ENCODE measurements around the gene ARHGEF19. TPM values are rescaled to one million over a fixed set of nuclear protein-coding genes. Genes with fewer than 3 reads are reported as not detected.
A peak's percentile ranks its signal among the peaks of the same experiment; 100 is the strongest.
"Not testable (repeated sequence)": the region's sequence is repeated elsewhere in the genome, so short reads cannot be mapped to it uniquely, and the experiment has no call there.

ARHGEF19 gene
- total and polyA plus RNA-seq, 12 donors: 4.8 to 46.2 (median 22.1) TPM

- 11 to 48% (median 30%) methylated on average over 6 to 46 of the region's 46 CpGs for WGBS, 4 donors
- intact Hi-C loops (cut with DNase I): no loop called here
- Histone ChIP-seq H3K9me3 (replicated peaks in 1 of 3) (no peaks in the 10 kb centered on the region), H3K4me1 (replicated peaks in 1 of 2) (peaks cover 0 to 13% of the 10 kb centered on the region in 2 donors), H3K4me3 (peak overlapping the region in 2 of 4 donors; percentile 5 to 54), H3K27me3 (no peaks in the 10 kb centered on the region), H3K36me3 (replicated peaks in 1 of 2) (no peaks in the 10 kb centered on the region), H3K27ac (peak overlapping the region in 1 of 5 donors; percentile 31)
- peak; percentile 84 to 90 (median 86) for DNase-seq
- no peak for TF ChIP-seq CTCF (IDR thresholded peaks at IDR 0.05)
- peak in 1 of 2 donors; percentile 67 for TF ChIP-seq POLR2A (IDR thresholded peaks at IDR 0.05)
Measured at GRCh38 chr1:16226490-16227179, 14.2 kb upstream of the ARHGEF19 start.

GRCh38 chr1:16226129-16226489 is 13.7 kb upstream of the ARHGEF19 start:
- H3K36me3 ChIP-seq (replicated peaks in 1 of 2): no peaks in the 10 kb centered on the region
- no peaks in the 10 kb centered on the region for H3K9me3 ChIP-seq (replicated peaks in 1 of 3)
- 89 to 98% (median 95%) methylated on average over 7 of the region's 7 CpGs for WGBS, 4 donors
- H3K27ac ChIP-seq: peak overlapping the region in 1 of 5 donors; percentile 31
- TF ChIP-seq POLR2A (IDR thresholded peaks at IDR 0.05): no peak
- no peak for TF ChIP-seq CTCF (IDR thresholded peaks at IDR 0.05)
- intact Hi-C loops (cut with DNase I): no loop called here
- H3K4me1 ChIP-seq (replicated peaks in 1 of 2): peaks cover 0 to 13% of the 10 kb centered on the region in 2 donors
- DNase-seq: no peak
- no peaks in the 10 kb centered on the region for H3K27me3 ChIP-seq
- peak overlapping the region in 1 of 4 donors; percentile 54 for H3K4me3 ChIP-seq

GRCh38 chr1:16224472-16224871 is 12.0 kb upstream of the ARHGEF19 start:
- Histone ChIP-seq H3K4me3 (no peak overlapping the region), H3K27ac (no peak overlapping the region), H3K36me3 (replicated peaks in 1 of 2) (no peaks in the 10 kb centered on the region), H3K27me3 (no peaks in the 10 kb centered on the region), H3K9me3 (replicated peaks in 1 of 3) (no peaks in the 10 kb centered on the region), H3K4me1 (replicated peaks in 1 of 2) (peaks cover 0 to 13% of the 10 kb centered on the region in 2 donors)
- intact Hi-C loops (cut with DNase I): no loop called here
- 73 to 88% (median 76%) methylated on average over 3 of the region's 3 CpGs for WGBS, 4 donors
- DNase-seq: no peak
- no peak for TF ChIP-seq POLR2A (IDR thresholded peaks at IDR 0.05)
- TF ChIP-seq CTCF (IDR thresholded peaks at IDR 0.05): no peak

GRCh38 chr1:16222716-16223115 is 10.3 kb upstream of the ARHGEF19 start:
- H3K36me3 ChIP-seq (replicated peaks in 1 of 2); H3K27me3 ChIP-seq; DNase-seq; H3K4me3 ChIP-seq; intact Hi-C loops (cut with DNase I); H3K9me3 ChIP-seq (replicated peaks in 1 of 3); H3K27ac ChIP-seq: not testable (repeated sequence)
- 89 to 92% (median 91%) methylated on average over 14 of the region's 14 CpGs for WGBS, 4 donors
- peaks cover 0 to 13% of the 10 kb centered on the region in 2 donors for H3K4me1 ChIP-seq (replicated peaks in 1 of 2)

- TF ChIP-seq CTCF (IDR thresholded peaks at IDR 0.05) (no peak), POLR2A (IDR thresholded peaks at IDR 0.05) (no peak)
- no peak overlapping the region for H3K4me3 ChIP-seq
- intact Hi-C loops (cut with DNase I): no loop called here
- H3K27ac ChIP-seq: no peak overlapping the region
- H3K27me3 ChIP-seq: no peaks in the 10 kb centered on the region
- no peaks in the 10 kb centered on the region for H3K9me3 ChIP-seq (replicated peaks in 1 of 3)
- DNase-seq: no peak
- H3K4me1 ChIP-seq (replicated peaks in 1 of 2): peaks cover 4 to 7% of the 10 kb centered on the region in 2 donors
- H3K36me3 ChIP-seq (replicated peaks in 1 of 2): no peaks in the 10 kb centered on the region
- WGBS, 4 donors: 93 to 100% (median 95%) methylated on average over 1 of the region's 1 CpG
Measured at GRCh38 chr1:16221499-16221898, 9.0 kb upstream of the ARHGEF19 start.

Data from adrenal gland (tissue), 12 donors.